HT-29 (cell line): ENCODE data around the gene PSMD1. TPM values are rescaled to one million over a fixed set of nuclear protein-coding genes. Genes with fewer than 3 reads are reported as not detected.
"Not testable (repeated sequence)": the region's sequence is repeated elsewhere in the genome, so short reads cannot be mapped to it uniquely, and the experiment has no call there.

Source experiments
- DNase-seq: peaks from one replicate; pipeline ENCODE4 v3.0.0-alpha.2; 2015; ENCODE audit warnings: low spot score
- total RNA-seq: library from RNA; depleted of rRNA; stranded (reverse); fragments of >200 nt; shearing (Covaris generic); gene quantifications from 2 replicates; pipeline ENCODE4 v1.2.3, GENCODE V29; 2014

PSMD1 gene
- total RNA-seq, 1 experiment from 2014 or later, result 93.3 TPM

DNA sequence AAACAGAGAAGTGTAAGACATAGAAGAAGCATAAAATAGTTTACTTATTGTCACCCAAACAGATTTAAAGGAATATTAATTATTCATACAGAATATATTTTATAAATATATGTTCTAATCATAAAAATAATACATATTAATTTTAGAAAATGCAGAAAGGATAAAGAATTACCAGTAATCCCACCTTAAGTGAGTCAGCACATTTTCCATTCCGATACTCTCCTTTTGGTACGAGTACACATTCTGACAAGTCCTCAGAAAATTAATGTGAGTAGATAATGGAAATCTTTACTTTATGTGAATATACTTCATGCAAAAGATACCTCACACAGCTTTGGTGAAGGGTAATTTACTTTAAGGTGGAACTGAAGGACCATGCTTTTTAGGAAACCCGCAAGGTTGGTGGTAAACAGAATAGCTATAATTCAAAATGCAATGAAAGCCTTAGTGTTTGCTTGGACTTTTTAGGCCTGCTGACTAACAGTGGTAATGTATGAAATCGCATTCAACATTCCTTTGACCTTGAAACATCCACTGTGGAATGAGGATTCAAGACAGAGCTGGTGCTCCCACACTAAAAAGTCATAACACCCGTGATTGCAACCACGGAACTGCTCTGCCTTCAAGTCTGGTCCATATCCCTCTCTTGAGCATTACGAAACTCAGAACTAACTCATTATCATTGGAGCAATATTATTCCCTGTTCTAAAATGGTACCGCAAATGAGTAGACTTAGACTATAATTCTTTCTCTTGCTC is 96.3 kb downstream of the PSMD1 start:
- no peak for DNase-seq

DNA sequence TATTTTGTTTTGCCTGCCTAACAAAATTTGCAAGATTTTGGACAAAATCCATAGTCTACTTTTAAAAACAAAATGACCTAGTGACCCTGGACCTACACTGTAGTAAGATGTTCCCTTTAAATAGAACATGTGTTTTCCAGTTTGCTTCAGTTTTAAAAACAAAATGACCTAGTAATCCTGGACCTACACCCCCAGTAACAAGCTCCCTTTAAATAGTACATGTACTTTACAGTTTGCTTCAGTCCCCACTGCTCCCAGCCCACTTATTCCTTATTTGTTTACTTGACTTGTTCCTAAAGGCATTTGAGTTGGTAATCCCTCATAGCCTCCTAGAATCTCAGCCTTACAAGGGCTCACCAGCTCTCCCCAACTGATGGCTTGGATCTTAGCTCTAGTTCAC is 102.6 kb downstream of the PSMD1 start:
- DNase-seq, result no peak

DNA sequence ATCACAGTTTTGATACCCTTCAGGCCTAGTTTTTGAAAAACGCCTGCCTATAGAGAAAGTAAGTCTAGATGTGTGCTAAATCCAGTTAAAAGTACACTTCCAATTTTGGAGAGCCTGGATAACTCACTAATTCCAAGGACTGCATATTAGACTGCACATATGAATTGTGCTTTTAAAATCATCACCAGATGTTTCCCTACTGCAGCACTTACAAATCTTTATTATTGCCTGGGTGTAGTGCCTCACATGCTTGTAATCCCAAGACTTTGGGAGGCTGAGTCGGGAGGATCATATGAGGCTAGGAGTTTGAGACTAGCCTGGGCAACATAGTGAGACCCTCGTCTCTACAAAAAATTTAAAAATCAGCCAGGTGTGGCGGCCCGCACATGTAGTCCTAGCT is 104.0 kb downstream of the PSMD1 start:
- DNase-seq, result no peak

DNA sequence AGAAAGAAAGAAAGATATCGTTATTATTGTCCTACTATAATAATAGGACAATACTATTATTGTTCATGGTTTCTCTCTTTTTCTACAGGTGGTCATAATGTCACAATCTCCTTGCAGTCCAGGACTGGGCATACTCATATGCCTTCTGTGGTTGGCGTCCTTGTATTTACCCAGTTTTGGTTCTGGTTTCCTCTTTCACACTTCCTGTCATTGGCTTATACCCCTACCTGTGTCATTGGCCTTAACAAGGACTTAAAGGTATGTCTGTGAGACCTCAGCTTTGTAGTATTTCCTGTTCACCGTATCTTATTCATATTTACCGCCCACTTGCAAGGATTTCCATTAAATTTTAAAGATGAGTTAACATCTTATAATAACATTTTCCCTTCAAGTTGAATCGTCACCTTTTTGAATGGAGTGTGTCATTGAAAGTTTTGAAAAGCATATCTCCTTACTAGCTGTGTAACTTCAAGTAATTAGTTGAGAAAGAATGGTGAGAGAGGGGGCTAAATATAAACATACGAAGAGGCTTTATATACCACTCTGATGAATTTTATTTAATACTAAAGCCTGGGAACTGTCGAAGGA is 104.7 kb downstream of the PSMD1 start:
- DNase-seq, result no peak

DNA sequence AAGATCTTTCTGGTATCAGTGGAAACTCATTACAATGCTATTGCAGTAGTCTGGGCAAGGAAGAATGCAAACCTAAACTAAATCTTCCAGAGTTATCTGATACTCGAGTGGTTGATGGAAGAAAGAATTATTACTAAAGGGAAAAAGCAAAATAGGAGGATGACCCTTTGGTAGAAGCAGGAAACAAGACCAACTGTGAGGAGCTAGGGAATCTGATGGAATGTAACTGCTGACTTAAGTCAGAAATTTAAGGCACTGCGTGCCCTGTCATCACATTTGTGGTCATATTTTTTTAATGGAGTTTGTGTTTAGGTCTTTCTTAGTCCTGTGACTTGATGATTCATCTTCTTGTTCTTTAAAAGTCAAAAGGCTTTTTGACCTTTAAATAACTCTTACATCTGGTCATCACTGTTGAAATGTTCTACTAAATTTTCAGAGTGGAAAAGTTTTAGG is 105.2 kb downstream of the PSMD1 start:
- no peak for DNase-seq

DNA sequence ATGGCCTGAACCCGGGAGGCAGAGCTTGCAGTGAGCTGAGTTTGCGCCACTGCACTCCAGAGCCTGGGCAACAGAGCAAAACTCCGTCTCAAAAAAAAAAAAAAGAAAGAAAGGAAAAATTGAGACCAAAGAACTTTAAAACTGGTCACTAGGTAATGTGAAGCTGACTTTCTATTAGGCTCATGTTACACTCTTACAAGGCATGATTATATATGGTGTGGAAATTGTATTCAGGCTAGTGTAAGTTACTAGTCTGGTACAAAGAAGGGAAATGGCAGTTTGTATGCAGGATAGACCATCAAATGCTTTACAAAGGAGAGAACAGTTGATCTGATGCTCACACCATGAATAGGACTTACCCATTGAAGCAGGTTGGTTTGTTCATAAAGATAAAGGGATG is 106.3 kb downstream of the PSMD1 start:
- no peak for DNase-seq

DNA sequence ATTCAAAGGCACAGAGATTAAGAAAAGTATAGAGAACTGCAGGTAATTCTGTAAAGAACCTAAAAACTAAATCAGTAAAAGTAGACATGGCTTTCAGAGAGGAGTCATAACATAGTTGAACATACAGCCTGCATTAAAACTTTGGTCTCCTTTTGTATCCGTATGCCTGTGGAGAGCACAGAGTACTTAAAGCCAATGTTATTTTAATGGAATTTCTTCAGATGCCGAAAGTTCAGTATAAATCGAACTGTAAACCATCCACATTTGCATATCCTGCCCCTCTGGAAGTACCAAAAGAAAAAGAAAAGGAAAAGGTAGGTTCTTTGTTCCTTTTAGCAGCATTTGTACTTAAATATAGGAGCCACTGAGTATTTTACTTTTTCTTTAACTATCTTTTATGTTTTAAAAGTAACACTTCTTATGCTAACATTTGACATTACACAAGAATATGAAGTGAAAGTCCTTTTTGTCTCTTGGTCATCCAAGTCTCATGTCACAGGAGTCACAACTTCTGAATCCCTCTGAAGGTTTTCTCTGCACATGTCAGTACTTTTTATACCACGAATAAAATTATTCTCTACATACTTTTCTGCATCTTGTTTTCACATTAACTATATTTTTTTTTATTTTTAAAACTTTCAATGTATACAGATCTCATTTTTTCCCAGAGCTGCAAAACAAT is 106.9 kb downstream of the PSMD1 start:
- DNase-seq, result no peak

DNA sequence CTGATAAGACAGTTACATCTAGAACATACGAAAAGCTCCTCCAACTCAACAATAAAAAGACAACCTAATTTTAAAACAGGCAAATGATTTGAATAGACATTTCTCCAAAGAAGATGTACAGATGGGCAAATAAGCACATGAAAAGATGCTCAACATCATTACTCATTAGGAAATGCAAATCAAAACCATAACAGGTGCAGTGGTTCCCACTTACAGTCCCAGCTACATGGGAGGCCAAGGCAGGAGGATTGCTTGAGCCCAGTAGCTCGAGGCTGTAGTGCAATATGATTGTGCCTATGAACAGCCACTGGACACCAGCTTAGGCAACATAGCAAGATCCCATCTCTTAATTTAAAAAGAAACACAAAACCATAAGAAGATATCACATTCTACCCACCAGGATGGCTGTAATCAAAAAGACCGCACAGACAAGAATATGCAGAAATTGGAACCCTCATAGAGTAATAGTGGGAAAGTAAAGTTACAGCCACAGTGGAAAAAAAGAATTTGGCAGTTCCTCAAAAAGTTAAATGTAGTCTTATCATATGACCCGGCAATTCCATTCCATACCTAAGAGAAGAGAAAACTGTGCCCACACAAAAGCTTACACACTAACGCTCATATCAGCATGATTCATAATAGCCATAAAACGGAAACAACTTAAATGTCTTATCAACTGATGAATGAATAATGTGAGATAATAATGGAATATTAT is 111.2 kb downstream of the PSMD1 start:
- no peak for DNase-seq

DNA sequence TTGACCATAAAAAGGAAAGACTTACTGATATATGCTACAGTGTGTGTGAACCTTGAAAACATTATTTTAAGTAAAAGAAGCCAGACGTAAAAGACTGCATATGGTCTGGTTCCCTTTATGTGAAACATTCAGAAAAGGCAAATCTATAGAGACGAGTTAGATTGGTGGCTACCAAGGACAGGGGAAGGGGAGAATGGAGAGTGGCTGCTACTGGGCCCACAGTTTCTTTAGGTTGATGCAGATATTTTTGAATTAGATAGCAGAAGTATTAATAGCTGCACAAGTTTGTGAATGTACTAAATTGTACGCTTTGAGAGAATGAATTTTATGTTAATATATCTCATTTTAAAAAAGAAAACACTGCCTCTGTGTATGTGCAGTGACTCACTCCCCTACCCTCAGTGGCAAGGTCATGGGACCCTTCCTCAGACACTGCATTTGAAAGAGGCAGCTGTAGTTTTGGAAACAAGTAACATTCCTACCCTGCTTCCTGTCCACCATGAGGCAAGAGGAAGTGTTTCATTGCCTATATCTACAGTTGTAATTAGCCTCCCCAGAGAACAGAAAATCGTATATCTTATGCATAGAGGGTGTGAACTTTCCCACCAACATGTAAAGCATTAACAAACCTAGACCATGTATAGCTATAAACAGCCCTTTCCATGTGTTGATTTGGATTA is 111.9 kb downstream of the PSMD1 start:
- no peak for DNase-seq

DNA sequence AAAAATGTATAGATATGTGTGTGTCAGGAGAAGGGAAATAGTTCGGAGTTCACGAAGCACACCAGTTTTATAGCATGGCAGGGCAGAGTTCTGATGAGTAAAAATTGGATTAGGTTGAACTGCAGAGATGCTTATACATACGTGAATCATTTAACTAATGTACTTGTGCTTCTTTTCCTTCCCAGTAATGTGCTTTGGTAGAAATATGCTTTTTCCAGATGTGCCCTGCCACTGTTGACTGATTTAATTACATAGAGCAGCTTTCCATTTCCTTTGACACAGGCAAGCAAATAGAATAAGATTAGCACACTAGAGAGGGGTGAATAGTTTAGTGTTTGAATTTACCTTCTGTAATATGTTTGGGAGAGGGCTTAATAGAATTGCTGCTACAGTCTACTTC is 112.8 kb downstream of the PSMD1 start:
- DNase-seq, result no peak

DNA sequence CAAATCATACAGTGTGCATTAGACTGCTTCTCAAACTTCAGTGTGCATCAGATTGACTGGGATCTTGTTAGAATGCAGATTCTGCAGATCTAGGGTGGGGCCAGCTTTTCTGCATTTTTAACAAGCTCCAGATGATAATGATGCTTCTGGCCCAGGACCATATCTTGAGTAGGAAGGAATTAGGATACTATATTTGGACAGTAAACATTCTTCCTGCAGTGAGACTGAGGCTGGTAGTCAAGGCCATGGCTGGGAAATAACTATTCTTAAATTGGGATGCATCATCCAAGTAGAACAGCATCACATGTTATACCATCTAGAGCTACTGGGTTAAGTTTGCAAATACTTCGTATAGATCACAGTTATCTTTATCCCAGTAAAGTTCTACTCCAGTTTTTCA is 113.4 kb downstream of the PSMD1 start:
- DNase-seq, result no peak

DNA sequence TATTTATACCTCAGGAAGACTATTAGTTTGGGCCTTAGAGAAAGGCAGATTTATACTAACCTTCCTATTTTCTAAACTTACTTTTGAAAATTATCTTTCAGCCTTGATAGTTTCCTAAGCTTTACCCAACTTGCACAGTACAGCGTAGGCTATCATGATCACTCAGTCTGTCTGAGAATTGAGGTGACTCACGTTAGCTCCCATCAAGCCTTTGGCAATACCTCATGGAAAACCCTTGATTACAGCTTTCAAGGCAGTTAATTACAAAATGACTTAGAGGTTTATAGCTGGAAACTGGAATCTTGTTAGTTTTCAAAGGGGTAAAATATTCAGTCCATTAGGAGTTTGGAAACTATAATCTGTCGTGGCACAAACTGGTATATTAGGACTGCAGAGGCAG is 115.4 kb downstream of the PSMD1 start:
- DNase-seq, result no peak

DNA sequence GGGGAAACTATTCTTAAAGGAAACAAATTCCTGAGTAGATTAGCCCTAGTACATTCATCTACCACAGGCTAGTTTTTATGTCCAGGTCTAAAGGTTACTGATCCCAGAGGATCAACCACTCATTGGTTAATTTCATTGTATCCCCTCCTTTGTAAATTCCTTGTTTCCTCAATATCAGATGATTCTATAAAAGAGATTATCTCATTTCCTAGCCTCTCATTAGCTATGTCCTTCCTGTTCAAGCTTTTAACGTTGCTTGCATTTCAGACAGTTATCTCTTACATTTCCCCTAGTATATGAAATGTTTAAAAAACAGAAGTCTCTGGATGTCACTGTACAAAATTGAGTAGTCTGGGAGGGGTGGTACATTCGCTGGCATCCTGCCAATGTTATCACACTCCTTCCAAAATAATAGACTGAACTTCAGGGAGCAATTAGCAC is 117.6 kb downstream of the PSMD1 start:
- no peak for DNase-seq

DNA sequence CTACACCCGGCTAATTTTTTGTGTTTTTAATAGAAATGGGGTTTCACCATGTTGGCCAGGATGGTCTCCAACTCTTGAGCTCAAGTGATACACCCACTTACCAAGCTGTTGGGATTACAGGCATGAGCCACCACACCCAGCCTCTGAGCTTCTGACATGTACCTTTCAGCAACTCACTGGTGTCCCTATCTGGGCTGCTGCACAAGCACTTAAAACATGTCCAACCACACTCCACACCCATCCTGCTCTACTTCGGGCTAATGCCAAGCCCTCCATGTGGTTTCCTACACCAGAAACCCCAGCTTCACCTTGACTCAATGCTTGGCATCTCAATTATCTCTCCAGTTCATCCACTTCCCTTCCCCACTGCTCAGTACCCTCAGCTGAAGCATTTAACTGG is 119.4 kb downstream of the PSMD1 start:
- DNase-seq, result no peak

DNA sequence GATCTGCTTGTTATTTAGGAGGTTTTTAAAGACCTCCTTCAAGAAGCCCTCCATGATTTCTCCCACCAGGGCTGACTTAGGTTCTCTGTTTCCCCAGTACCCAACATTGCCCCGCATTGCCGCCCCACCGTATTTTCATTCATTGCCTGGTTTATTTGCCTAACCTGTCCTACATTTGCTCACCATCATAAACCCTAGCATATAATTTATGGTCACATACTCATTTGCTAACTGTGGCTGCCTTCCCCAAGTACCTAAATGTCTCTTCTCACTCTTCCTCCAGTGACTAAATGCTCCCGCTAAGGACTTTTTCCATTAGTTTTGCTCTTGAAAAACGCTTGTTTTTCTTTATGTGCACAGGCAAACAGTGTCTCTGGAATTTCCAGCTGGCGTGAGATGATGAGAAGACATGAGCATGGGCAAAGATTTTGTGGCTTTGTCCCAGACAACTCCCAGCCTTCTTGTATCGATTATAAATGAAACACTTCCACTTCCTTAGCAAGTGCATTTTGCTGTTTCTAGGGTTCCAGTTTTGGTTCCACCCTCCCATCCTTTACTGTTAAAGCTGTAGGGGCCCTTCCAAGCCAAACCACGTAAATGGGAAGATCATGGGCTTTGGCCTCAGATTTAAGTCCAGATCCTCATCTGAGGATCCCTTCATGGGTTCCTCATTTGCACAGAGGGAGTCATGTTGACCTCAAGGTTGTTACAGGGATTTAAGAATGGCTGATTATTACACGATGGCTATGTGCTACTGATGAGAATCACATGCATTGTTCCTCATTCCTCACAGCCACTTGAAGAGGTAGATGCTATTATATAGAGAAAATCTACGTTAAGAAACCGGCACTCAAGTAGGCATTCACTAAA is 120.7 kb downstream of the PSMD1 start:
- no peak for DNase-seq

DNA sequence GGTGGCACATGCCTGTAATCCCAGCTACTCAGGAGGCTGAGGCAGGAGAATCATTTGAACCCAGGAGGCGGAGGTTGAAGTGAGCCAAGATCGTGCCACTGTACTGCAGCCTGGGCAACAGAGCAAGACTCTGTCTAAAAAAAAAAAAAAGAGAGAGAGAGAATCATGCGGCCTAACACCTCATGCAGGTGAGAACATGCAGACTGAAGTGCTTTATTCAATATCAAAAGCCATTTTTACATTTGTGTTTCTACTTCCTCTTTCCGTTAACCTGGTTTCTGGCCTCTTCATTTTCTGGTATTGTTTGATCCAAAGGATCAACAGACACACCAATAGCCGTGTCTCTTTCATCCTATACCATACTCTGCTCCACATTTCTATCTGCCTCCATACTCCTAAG is 122.1 kb downstream of the PSMD1 start:
- not testable (repeated sequence) for DNase-seq

DNA sequence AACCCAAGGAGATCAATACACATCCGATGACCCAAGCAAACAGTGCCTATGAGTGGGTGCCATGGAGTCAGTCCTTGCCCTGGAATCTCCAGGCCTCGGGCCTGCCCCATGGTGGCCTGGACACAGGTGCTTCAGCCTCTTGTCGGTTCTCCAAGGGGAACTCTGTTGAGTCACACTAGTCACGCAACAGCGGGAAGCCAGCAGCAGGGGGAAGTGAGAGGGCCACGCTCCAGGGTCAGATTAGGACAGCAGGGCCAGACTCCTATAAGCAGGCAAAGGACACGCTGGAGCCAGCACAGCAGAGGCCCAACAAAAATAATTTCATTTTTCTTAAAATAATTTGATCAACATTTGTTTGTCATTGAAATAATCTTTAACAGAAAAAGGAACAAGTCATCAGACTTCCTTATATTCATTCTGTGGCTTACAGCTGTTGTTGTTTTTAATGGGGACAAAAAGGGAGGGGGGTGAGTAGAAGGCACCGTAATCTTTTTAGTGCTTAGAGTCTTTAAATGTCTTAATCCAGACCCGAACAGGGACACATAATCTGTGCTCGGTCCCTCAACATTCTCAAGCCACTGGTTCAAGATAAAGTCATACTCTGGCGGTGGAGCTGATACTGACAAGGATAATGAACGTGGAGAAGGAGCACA is 125.3 kb downstream of the PSMD1 start:
- no peak for DNase-seq

DNA sequence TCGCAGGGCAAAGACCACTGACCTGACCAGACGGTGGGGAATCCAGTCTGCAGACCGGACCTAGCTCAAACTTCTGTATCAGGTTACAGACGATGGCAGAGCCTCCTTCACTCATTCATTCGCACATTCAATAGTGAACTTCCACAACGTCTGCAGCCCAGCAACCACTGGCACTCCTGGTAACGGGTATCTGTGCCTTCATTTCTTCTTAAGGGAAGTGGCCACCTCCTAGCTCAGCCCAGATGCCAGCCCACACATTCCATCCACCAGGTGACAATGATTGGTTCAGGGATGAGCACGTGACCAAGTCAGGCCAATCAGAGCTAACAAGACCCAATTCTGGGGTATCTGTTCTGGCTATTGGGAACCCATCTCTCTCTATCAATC is 125.8 kb downstream of the PSMD1 start:
- DNase-seq, result no peak

DNA sequence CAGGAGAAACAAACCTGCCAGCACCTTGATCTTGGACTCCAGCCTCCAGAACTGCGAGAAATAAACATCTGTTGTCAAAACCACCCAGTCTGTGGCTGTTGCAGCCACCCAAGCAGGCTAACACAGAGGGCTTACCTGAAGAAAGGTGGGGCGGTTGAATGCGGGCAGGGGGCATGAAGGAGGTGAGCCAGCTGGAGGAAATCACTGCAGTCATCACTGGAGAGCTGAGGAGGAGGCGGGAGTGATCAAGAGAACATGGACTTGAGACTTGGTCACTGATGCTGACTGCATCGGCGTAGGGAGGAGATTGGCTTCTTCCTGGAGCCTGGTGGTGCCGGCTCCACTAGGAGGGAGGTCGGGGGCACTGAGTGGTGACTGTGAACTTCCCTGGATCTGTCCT is 127.2 kb downstream of the PSMD1 start:
- no peak for DNase-seq

DNA sequence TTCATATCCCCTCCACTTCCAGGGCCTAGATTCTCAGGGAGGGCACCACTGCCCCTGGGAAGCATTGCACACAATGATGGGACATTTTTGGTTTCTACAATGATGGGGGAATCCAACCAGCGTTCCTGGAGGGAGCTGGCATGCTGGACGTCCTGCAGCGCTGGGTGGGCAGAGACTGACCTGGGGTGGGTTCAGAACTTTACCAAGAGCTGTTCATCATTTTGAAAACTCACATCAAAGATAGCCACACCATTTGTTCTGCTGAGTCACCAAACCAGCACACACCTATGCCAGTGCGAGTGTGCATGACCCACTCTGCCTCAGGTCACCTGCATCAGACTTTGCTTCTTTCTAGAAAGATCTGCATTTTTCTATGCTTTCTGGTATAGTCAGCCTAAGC is 127.7 kb downstream of the PSMD1 start:
- DNase-seq, result no peak
